WTC11 (cell line): ENCODE results near the gene TMEM35A. TPM values are rescaled to one million over a fixed set of nuclear protein-coding genes. Genes with fewer than 3 reads are reported as not detected.

Experiments
- ATAC-seq: fragments of 200-7000 bp; cut with Tn5 transposase; 2 replicates; pipeline ENCODE4 v1.10.0; 2021; ENCODE audit warnings: mild to moderate bottlenecking, moderate library complexity
- CTCF ChIA-PET: fragments of 300-600 bp; sonication (Branson Sonifier 250); formaldehyde crosslinking; loops from one replicate; lab custom pipeline; 2021; ENCODE audit warnings: antibody characterized with exemption; lab: Charles Lee
- POLR2A ChIA-PET: fragments of 350-600 bp; sonication (Branson Sonifier 250); formaldehyde crosslinking; loops from one replicate; lab custom pipeline; 2021; ENCODE audit warnings: antibody characterized with exemption; lab: Charles Lee
- DNase-seq: peaks from one replicate; pipeline ENCODE4 v3.0.0; 2021; ENCODE audit warnings: low spot score
- H3K27ac Mint-ChIP-seq: 2 replicates; pipeline ENCODE4 v1.8.0; 2021; ENCODE audit warnings: mixed read lengths
- H3K27me3 Mint-ChIP-seq: 2 replicates; pipeline ENCODE4 v1.8.0; 2021; ENCODE audit warnings: low read depth, mild to moderate bottlenecking, moderate library complexity, mixed read lengths
- H3K36me3 Mint-ChIP-seq: 2 replicates; pipeline ENCODE4 v1.8.0; 2021; ENCODE audit warnings: mixed read lengths
- H3K4me1 Mint-ChIP-seq: 2 replicates; pipeline ENCODE4 v1.8.0; 2022; ENCODE audit warnings: mixed read lengths
- H3K4me3 Mint-ChIP-seq: 2 replicates; pipeline ENCODE4 v1.8.0; 2021; ENCODE audit warnings: mild to moderate bottlenecking, moderate library complexity, mixed read lengths
- H3K9me3 Mint-ChIP-seq: 2 replicates; pipeline ENCODE4 v1.8.0; 2021; ENCODE audit warnings: mixed read lengths
- CBFB ChIP-seq: sonication (generic); formaldehyde crosslinking; IDR thresholded peaks from 2 replicates; pipeline ENCODE4 v1.8.1; 2022; ENCODE audit warnings: mild to moderate bottlenecking, low read depth, missing genetic modification reagents
- CTCF ChIP-seq: fragments of 200-600 bp; IDR thresholded peaks from 2 replicates; pipeline ENCODE4 v1.8.0; 2022; ENCODE audit warnings: antibody characterized with exemption
- E2F1 ChIP-seq: sonication (generic); formaldehyde crosslinking; IDR thresholded peaks from 2 replicates; pipeline ENCODE4 v1.8.0; 2022; ENCODE audit warnings: mild to moderate bottlenecking, missing genetic modification reagents
- ETV6 ChIP-seq: sonication (generic); formaldehyde crosslinking; IDR thresholded peaks from 2 replicates; pipeline ENCODE4 v1.8.1; 2022; ENCODE audit warnings: mild to moderate bottlenecking, missing genetic modification reagents
- FOXK1 ChIP-seq: sonication (generic); formaldehyde crosslinking; IDR thresholded peaks from 2 replicates; pipeline ENCODE4 v1.8.0; 2022; ENCODE audit warnings: mild to moderate bottlenecking, moderate library complexity, missing genetic modification reagents
- FOXP4 ChIP-seq: sonication (generic); formaldehyde crosslinking; IDR thresholded peaks from 2 replicates; pipeline ENCODE4 v1.8.0; 2022; ENCODE audit warnings: mild to moderate bottlenecking, missing genetic modification reagents
- JUN ChIP-seq: sonication (generic); formaldehyde crosslinking; IDR thresholded peaks from 2 replicates; pipeline ENCODE4 v1.8.0; 2023; ENCODE audit warnings: mild to moderate bottlenecking, missing genetic modification reagents
- MLX ChIP-seq: sonication (generic); formaldehyde crosslinking; IDR thresholded peaks from 2 replicates; pipeline ENCODE4 v1.8.1; 2023; ENCODE audit warnings: mild to moderate bottlenecking, missing genetic modification reagents, moderate library complexity
- MXD4 ChIP-seq: fragments of 250-450 bp; sonication (Bioruptor Pico); IDR thresholded peaks from 2 replicates; pipeline ENCODE4 v1.8.0; 2021; ENCODE audit warnings: mild to moderate bottlenecking, moderate library complexity, borderline replicate concordance
- NFE2L1 ChIP-seq: sonication (generic); formaldehyde crosslinking; IDR thresholded peaks from 2 replicates; pipeline ENCODE4 v1.8.1; 2023; ENCODE audit warnings: missing genetic modification reagents
- NFYB ChIP-seq: sonication (generic); formaldehyde crosslinking; conservative IDR thresholded peaks from 2 replicates; pipeline ENCODE4 v1.8.0; 2022; ENCODE audit warnings: low read depth, missing genetic modification reagents
- PRDM15 ChIP-seq: sonication (generic); formaldehyde crosslinking; IDR thresholded peaks from 2 replicates; pipeline ENCODE4 v1.8.0; 2022; ENCODE audit warnings: missing genetic modification reagents
- SOX15 ChIP-seq: fragments of 250-450 bp; sonication (Bioruptor Pico); IDR thresholded peaks from 2 replicates; pipeline ENCODE4 v1.9.0; 2021; ENCODE audit warnings: mild to moderate bottlenecking
- SP1 ChIP-seq: sonication (generic); formaldehyde crosslinking; conservative IDR thresholded peaks from 2 replicates; pipeline ENCODE4 v1.8.1; 2022; ENCODE audit warnings: missing genetic modification reagents
- TCF7 ChIP-seq: sonication (generic); formaldehyde crosslinking; IDR thresholded peaks from 2 replicates; pipeline ENCODE4 v1.8.0; 2022; ENCODE audit warnings: mild to moderate bottlenecking, low read depth, missing genetic modification reagents, moderate library complexity
- TEAD4 ChIP-seq: sonication (generic); formaldehyde crosslinking; IDR thresholded peaks from 2 replicates; pipeline ENCODE4 v1.8.0; 2022; ENCODE audit warnings: mild to moderate bottlenecking, missing genetic modification reagents
- TP53 ChIP-seq: sonication (generic); formaldehyde crosslinking; IDR thresholded peaks from 2 replicates; pipeline ENCODE4 v1.8.1; 2023; ENCODE audit warnings: mild to moderate bottlenecking, missing genetic modification reagents
- ZBTB43 ChIP-seq: sonication (generic); formaldehyde crosslinking; IDR thresholded peaks from 2 replicates; pipeline ENCODE4 v1.8.1; 2023; ENCODE audit warnings: mild to moderate bottlenecking, missing genetic modification reagents
- ZNF263 ChIP-seq: sonication (generic); formaldehyde crosslinking; IDR thresholded peaks from 2 replicates; pipeline ENCODE4 v1.8.1; 2022; ENCODE audit warnings: low read depth, mild to moderate bottlenecking, moderate library complexity, missing genetic modification reagents
- ZNF281 ChIP-seq: sonication (generic); formaldehyde crosslinking; IDR thresholded peaks from 2 replicates; pipeline ENCODE4 v1.8.0; 2023; ENCODE audit warnings: mild to moderate bottlenecking, missing genetic modification reagents
- ZNF396 ChIP-seq: fragments of 250-450 bp; sonication (Bioruptor Pico); IDR thresholded peaks from 2 replicates; pipeline ENCODE4 v1.8.0; 2021; ENCODE audit warnings: mild to moderate bottlenecking, moderate library complexity, borderline replicate concordance
- ZNF671 ChIP-seq: fragments of 250-450 bp; sonication (Bioruptor Pico); IDR thresholded peaks from 2 replicates; pipeline ENCODE4 v1.8.0; 2021; ENCODE audit warnings: mild to moderate bottlenecking
- total RNA-seq: library from RNA; stranded (reverse); gene quantifications from 3 replicates; pipeline ENCODE4 v1.2.3, GENCODE V29; 2021

TMEM35A gene
- total RNA-seq, 1 experiment from 2014 or later: 3.9 TPM

GRCh38 chrX:101108284-101108683 is 29.6 kb downstream of the TMEM35A start (continued):
- TF ChIP-seq TP53 (no peak), FOXP4 (CRISPR knock-in tag) (no peak), ETV6 (CRISPR knock-in tag) (no peak), TEAD4 (no peak), SP1 (CRISPR knock-in tag) (no peak), CBFB (CRISPR knock-in tag) (no peak)
- TF ChIP-seq, all 79 proteins: peak for 0

GRCh38 chrX:101117701-101118100 is 39.0 kb downstream of the TMEM35A start:
- H3K36me3 Mint-ChIP-seq: peaks cover 32% of the 10 kb centered on the region
- no peak overlapping the region for H3K4me3 Mint-ChIP-seq
- H3K27ac Mint-ChIP-seq: no peak overlapping the region
- no peaks in the 10 kb centered on the region for H3K4me1 Mint-ChIP-seq
- no peak for TF ChIP-seq MXD4 (CRISPR knock-in tag)
- TF ChIP-seq TCF7 (CRISPR knock-in tag): no peak
- TF ChIP-seq FOXK1 (CRISPR knock-in tag): no peak
- no peak for TF ChIP-seq SOX15 (CRISPR knock-in tag)
- TF ChIP-seq PRDM15 (CRISPR knock-in tag): no peak
- TF ChIP-seq NFYB (CRISPR knock-in tag): no peak
- TF ChIP-seq ZNF281 (CRISPR knock-in tag): no peak
- no peak for TF ChIP-seq MLX (CRISPR knock-in tag)
- TF ChIP-seq ZNF263 (CRISPR knock-in tag): no peak
- no peak for TF ChIP-seq ZNF396 (CRISPR knock-in tag)
- no peak for TF ChIP-seq NFE2L1 (CRISPR knock-in tag)
- DNase-seq: no peak
- ChIA-PET POLR2A (no interaction called here), CTCF (no interaction called here)
- no peak for ATAC-seq
- no peaks in the 10 kb centered on the region for H3K9me3 Mint-ChIP-seq
- no peaks in the 10 kb centered on the region for H3K27me3 Mint-ChIP-seq

- Mint-ChIP-seq H3K4me1 (no peaks in the 10 kb centered on the region), H3K36me3 (peaks cover 40% of the 10 kb centered on the region)
- CTCF ChIA-PET: no interaction called here
- TF ChIP-seq JUN (CRISPR knock-in tag) (no peak), E2F1 (CRISPR knock-in tag) (no peak), TCF7 (CRISPR knock-in tag) (no peak), ZBTB43 (CRISPR knock-in tag) (no peak), CBFB (CRISPR knock-in tag) (no peak), CTCF (no peak), ZNF671 (CRISPR knock-in tag) (no peak)
- TF ChIP-seq, all 79 proteins: peak for 0
- no peaks in the 10 kb centered on the region for H3K9me3 Mint-ChIP-seq
- H3K27ac Mint-ChIP-seq: no peak overlapping the region
- H3K4me3 Mint-ChIP-seq: no peak overlapping the region
- no peak for ATAC-seq
- no peak for DNase-seq
- no peaks in the 10 kb centered on the region for H3K27me3 Mint-ChIP-seq
- POLR2A ChIA-PET: no interaction called here
These were observed 57.6 kb downstream of the TMEM35A start for GRCh38 chrX:101136235-101136634.
